Ovary (tissue), 3 donors: ENCODE measurements around the gene MAP4.

ENCODE experiments used
- CTCF ChIP-seq, 3 donors: fragments of 450-650 bp in 2 of 3; fragments of 200-600 bp in 1 of 3; IDR thresholded peaks; one replicate each; pipeline versions ENCODE4 v1.5.1 to v1.8.0; 2016 to 2022; ENCODE audit warnings: antibody characterized with exemption in 3 of 3, mild to moderate bottlenecking in 1 of 3
- EP300 ChIP-seq: sonication (generic); formaldehyde crosslinking; IDR thresholded peaks from one replicate; pipeline ENCODE4 v1.6.1; 2017; ENCODE audit warnings: antibody characterized with exemption
- POLR2A ChIP-seq: fragments of 450-650 bp; IDR thresholded peaks from one replicate; pipeline ENCODE4 v1.6.1; 2017; ENCODE audit warnings: antibody characterized with exemption, mild to moderate bottlenecking, moderate library complexity
- donor health status: DM: no; HTN: no; CAD: no.

DNA sequence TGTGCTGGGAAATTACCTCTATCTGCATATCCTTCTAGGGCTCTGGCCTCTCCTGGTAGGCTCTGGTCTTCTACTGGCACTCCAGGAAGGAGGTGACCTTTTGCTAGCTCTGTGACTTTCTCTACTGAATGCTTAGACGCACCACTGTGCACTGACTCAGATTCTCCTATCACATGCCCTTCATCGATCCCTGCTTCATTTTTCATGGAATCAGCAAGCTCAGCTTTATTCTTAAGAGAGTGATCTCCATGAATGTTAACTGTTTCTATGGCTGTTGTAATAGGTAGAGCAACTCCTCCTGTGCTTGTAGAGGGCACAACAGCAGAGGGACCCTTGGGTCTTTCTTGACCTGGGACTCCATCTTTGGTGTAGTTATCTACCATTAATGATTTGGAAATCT lies 106.6 kb downstream of the MAP4 start:
- no peak for TF ChIP-seq CTCF (IDR thresholded peaks at IDR 0.05)
- TF ChIP-seq POLR2A: no peak
- no peak for TF ChIP-seq EP300
